ENCODE measurements around the gene BCR. TPM values are rescaled to one million over a fixed set of nuclear protein-coding genes. Genes with fewer than 3 reads are reported as not detected.
"Not testable (repeated sequence)": the region's sequence is repeated elsewhere in the genome, so short reads cannot be mapped to it uniquely, and the experiment has no call there.

BCR gene
- polyA plus RNA-seq, 6 donors from 2014 or later: 2.6 to 12.1 (median 4.0) TPM; not detected in 1

DNA sequence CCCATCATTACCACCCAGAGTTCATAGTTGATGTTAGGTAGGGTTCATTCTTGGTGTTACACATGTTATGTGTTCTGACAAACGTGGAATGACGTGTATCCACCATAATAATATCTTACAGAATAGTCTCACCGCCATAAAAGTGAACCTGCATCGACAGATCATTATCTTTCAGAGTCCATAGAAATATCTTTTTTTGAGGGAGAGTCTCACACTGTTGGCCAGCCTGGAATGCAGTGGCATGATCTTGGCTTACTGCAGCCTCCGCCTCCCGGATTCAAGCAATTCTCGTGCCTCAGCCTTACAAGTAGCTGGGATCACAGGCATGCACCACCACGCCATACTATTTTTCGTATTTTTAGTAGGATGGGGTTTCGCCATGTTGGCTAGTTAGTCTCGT lies 113.9 kb downstream of the BCR start:
- Mint-ChIP-seq H3K27me3 (no peaks in the 10 kb centered on the region), H3K36me3 (peaks cover 17 to 20% of the 10 kb centered on the region in 2 donors), H3K4me3 (no peak overlapping the region), H3K4me1 (peaks cover 0 to 5% (median 3%) of the 10 kb centered on the region in 3 donors), H3K9me3 (no peaks in the 10 kb centered on the region), H3K27ac (no peak overlapping the region)
- ATAC-seq (ENCODE audit: low read depth in 2 of 2) (no peak), DNase-seq (no peak)

DNA sequence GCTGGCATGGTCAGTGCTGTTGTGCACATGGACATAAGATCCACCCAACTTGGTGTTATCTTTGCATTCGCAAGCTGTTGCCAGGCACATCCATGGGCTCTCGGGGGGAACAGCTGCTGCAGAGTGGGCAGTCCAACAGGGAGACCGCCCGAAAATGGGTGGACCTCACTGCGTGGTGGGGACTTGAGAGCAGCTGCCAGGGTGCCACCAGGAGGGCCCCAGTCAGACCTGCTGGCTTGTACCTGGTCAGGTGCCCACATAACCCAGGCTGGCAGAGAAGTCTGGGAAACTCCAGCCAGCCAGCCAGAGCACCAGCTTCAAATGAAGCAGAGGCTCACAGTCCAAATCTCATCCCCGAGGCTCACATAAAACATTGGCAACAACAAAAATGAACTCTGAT lies 120.2 kb downstream of the BCR start:
- Mint-ChIP-seq H3K36me3 (peaks cover 8 to 15% of the 10 kb centered on the region in 2 donors), H3K27me3 (no peaks in the 10 kb centered on the region), H3K4me1 (peaks cover 0 to 3% (median 0%) of the 10 kb centered on the region in 3 donors), H3K4me3 (no peak overlapping the region), H3K9me3 (no peaks in the 10 kb centered on the region), H3K27ac (peak overlapping the region in 1 of 6 donors; percentile 91)
- ATAC-seq (ENCODE audit: low read depth in 2 of 2): no peak
- no peak for DNase-seq

DNA sequence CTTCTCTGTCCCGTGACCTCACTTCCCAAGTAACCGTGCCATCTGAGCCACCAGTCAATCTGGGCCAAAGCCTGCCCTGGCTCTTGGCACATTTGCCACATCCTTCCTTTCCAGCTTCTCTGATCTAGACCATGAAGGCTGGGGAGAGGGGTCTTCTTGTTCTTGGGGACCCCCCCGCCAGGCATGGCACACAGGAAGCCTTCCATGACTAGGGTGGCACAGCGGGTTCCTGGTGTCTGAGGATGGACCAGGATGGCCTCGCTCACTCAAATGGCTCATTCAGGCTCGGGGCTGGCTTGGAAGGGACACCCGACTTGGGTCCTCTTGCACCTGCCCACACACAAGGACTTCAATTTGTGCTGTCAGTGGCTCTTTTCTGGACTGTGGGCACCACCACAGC lies 121.3 kb downstream of the BCR start:
- Mint-ChIP-seq H3K9me3 (no peaks in the 10 kb centered on the region), H3K4me3 (no peak overlapping the region), H3K27me3 (no peaks in the 10 kb centered on the region), H3K4me1 (peaks cover 0 to 3% (median 0%) of the 10 kb centered on the region in 3 donors), H3K27ac (peak overlapping the region in 1 of 6 donors; percentile 28), H3K36me3 (peaks cover 8 to 15% of the 10 kb centered on the region in 2 donors)
- ATAC-seq (ENCODE audit: low read depth in 2 of 2): no peak
- DNase-seq: no peak

DNA sequence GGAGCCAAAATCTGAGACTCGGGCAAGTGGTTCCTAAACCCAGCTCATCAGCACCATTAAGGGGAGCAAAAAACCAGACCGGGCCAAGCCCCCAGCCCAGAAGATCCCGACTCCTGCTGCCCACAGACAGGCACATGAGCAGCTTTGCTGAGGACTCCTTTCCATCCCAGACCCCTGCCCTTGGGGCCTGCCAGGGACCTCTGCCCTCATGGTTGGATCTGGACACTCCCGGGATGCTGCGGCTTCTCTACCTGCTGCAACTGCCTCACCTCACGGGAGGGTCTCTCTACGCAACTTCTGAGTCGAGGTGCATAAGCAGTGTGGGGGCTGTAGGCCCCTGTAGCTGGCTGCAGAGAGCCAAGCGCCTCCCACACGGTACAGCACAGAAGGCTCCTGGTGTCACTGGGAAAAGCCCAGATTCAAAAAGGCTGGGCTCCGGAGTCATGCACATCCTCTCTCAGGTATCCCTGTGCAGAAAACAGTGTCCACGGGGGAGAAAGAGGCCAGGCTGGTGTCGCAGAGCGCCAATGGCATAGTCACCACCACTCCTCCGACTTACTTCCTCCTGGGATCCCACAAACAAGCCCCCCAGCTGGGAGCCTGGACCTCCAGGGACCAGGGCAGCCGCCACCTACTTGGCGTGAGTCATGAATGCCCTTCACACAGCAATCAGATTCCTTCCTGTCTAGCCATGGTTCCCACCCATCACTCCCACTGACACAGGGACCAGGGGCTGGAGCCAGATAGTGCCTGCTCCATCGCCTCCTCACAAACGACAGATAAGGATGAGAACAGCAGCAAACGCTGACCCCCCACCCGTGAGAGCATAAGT lies 122.1 kb downstream of the BCR start:
- no peak for DNase-seq
- H3K27me3 Mint-ChIP-seq: no peaks in the 10 kb centered on the region
- no peaks in the 10 kb centered on the region for H3K9me3 Mint-ChIP-seq
- H3K36me3 Mint-ChIP-seq: peaks cover 8 to 15% of the 10 kb centered on the region in 2 donors
- peak overlapping the region in 2 of 6 donors; percentile 27 to 47 for H3K27ac Mint-ChIP-seq
- peaks cover 0 to 3% (median 0%) of the 10 kb centered on the region in 3 donors for H3K4me1 Mint-ChIP-seq
- H3K4me3 Mint-ChIP-seq: no peak overlapping the region
- no peak for ATAC-seq (ENCODE audit: low read depth in 2 of 2)

DNA sequence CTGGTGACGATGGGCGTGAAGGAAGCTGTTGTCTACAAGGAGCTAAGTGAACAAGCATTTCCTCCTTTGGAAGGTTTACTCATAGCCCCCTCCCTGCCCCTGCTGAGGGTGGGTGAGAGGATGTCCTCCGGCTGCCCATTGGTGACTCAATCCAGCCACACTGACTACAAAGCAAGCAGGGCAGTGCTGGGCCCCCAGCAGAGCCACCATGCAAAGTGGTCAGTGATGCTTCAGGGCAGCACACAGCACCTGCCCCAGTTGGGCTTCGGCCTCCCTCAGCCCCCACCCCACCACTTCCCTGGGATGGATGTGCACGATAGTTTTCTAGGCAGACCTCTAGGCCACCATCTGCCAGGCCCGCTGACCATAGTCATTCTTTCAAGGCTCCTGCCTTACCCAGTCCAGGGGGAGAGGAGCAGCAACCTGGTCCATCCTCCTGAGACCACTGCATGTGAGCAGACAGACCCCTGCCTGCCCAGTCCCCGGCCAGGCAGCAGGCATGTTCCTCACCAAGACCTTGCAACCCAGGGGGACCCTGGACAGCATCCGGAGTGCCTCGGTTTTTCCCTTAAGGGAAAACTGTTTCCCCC lies 125.1 kb downstream of the BCR start:
- Mint-ChIP-seq H3K4me1 (no peaks in the 10 kb centered on the region), H3K36me3 (peaks cover 0 to 8% of the 10 kb centered on the region in 2 donors), H3K27ac (peak overlapping the region in 1 of 6 donors; percentile 47), H3K27me3 (no peaks in the 10 kb centered on the region), H3K4me3 (no peak overlapping the region), H3K9me3 (no peaks in the 10 kb centered on the region)
- ATAC-seq (ENCODE audit: low read depth in 2 of 2): no peak
- DNase-seq: no peak

DNA sequence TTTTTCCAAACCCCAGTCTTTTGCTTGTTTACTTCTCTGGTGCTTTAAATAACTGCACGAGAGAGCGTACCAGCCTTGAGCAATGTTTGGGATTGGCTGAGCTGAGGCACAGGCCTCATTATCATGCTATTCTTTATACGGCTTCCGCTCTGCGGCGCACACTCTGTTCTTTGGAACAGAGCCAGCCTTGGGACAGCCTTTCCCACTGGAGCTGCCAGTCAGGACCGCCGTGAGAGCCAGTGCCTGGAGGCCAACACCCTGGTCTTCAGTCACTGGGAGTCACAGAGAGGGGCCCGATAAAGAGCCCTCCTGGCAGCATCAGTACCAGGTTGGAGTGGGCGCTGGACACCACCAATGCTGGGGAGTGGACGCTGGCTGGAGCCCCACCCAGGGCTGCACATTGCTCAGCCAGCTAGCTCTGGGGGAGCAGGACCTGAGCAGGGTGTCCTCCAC lies 125.6 kb downstream of the BCR start:
- no peak for ATAC-seq (ENCODE audit: low read depth in 2 of 2)
- no peaks in the 10 kb centered on the region for H3K27me3 Mint-ChIP-seq
- H3K4me3 Mint-ChIP-seq: no peak overlapping the region

DNA sequence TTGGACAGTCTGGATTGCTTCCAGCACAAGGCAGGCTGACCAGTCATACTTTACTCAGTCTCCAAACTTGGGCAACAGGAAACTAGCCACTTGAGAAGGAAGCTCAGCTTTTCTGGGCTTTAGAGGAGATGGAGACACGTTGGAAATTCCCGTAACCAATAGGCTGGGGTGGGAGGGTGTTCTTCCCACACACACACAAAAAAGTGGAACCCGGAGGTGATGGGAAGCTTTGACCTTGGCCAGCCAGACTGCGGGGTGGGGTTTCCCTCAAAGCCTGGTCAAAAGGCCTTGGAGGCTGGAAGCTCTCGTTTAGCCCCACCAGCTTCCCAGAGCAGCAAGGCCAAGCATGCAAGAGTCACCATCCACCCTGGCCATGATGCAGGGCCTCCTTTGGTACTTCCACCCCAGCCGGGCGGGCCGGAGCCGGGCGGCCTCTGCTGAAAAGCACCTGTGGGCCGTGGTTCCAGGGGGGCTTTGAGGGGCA lies 126.2 kb downstream of the BCR start:
- no peak overlapping the region for H3K4me3 Mint-ChIP-seq
- H3K27me3 Mint-ChIP-seq: no peaks in the 10 kb centered on the region
- H3K9me3 Mint-ChIP-seq: no peaks in the 10 kb centered on the region
- H3K36me3 Mint-ChIP-seq: peaks cover 0 to 6% of the 10 kb centered on the region in 2 donors
- H3K4me1 Mint-ChIP-seq: no peaks in the 10 kb centered on the region
- no peak for ATAC-seq (ENCODE audit: low read depth in 2 of 2)
- no peak overlapping the region for H3K27ac Mint-ChIP-seq
- DNase-seq: no peak

More for the DNA sequence above, 125.6 kb downstream of the BCR start:
- no peak for DNase-seq
- Mint-ChIP-seq H3K36me3 (peaks cover 0 to 8% of the 10 kb centered on the region in 2 donors), H3K27ac (no peak overlapping the region), H3K9me3 (no peaks in the 10 kb centered on the region), H3K4me1 (no peaks in the 10 kb centered on the region)

DNA sequence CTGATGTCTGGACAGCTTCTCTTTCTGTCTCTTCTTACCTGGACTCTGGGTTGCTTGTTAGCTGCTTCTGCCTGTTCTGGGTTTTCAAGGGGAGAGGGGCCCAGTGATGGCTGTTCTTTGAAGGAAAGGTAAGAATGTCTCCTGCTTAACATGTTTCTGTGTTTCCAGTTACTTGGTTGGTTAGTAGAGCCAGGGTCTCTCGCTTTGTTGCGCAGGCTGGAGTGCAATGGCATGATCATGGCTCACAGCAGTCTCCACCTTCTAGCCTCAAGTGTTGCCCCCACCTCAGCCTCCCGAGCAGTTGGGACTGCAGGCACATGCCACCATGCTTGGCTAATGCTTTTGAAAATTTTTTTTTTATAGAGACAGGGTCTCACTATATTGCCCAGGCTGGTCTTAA lies 126.6 kb downstream of the BCR start:
- H3K27ac Mint-ChIP-seq: no peak overlapping the region
- ATAC-seq (ENCODE audit: low read depth in 2 of 2): no peak
- no peaks in the 10 kb centered on the region for H3K9me3 Mint-ChIP-seq
- DNase-seq: no peak
- H3K27me3 Mint-ChIP-seq: no peaks in the 10 kb centered on the region
- H3K4me3 Mint-ChIP-seq: no peak overlapping the region
- H3K4me1 Mint-ChIP-seq: no peaks in the 10 kb centered on the region
- H3K36me3 Mint-ChIP-seq: peaks cover 0 to 4% of the 10 kb centered on the region in 2 donors

DNA sequence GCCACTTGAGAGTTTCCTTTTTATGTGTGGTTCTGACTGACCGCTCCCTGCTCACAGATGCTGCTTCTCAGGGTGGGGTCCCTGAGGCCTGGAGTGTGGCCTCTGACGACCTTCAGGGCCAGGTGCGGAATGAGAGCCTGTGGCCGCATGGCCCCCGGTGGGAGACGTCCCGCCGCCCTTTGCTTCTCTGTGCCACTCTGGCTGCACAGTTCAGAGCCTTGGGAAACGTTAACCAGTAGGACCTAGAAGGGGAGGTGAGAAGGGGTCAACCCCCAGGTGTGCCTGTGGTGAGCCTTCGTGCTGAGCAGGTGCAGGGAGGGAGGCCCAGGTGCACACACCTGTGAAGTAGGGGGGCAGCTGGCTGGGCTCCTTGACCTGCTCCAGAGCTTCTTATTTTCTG lies 127.2 kb downstream of the BCR start:
- H3K4me3 Mint-ChIP-seq; H3K9me3 Mint-ChIP-seq; ATAC-seq (ENCODE audit: low read depth in 2 of 2); DNase-seq; H3K36me3 Mint-ChIP-seq; H3K27ac Mint-ChIP-seq; H3K4me1 Mint-ChIP-seq; H3K27me3 Mint-ChIP-seq: not testable (repeated sequence)

DNA sequence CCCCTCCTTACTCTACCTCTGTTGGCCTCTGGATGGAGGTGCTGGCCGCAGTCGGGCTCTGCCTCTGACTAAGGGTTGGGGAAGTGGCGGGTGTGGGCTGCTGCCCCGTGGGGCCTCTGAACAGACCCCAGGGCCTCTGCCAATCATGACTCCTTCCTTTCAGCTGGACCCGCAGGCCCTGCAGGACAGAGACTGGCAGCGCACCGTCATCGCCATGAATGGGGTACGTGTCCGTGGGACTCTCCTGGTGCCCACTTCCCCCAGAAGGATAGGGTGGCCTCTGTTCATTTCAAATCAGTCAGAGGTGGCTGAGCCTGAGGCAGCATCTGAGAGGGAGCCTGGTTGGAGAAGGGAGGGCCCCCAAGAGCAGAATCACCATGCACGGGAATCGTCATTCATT lies 129.0 kb downstream of the BCR start:
- H3K4me1 Mint-ChIP-seq; H3K27ac Mint-ChIP-seq; H3K4me3 Mint-ChIP-seq; H3K36me3 Mint-ChIP-seq; H3K9me3 Mint-ChIP-seq; DNase-seq; H3K27me3 Mint-ChIP-seq; ATAC-seq (ENCODE audit: low read depth in 2 of 2): not testable (repeated sequence)

DNA sequence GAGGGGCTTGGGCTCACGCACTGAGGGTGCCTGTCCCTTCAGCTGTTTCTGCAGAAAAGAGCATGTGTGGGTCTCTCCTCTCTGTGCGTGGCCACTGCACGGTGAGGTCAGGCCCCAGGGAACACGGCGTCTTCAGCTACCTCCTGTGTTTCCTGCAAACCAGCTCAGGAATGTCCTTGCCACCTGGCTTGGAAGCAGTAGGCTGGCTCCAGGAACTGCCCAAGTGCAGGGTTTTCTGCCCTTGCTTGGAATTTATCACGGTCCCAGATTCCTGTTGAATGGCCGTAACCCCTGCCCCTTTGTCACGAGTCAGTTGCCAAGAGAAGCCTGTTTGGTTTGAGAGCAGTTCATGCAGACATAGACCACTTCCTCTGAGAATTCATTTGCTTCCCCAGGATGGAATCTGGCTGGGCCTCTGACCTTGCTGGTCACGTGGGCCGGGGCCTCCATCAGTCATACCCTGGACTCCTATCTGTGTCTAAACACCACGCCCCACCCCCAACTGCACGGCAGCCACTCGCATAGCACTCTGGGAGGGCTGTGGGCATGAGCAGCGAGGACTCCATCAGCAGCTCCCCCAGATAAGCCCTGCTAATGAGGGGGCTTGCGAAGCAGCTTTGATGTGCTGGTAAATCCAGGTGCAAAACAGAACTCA lies 130.3 kb downstream of the BCR start:
- H3K27me3 Mint-ChIP-seq; H3K4me3 Mint-ChIP-seq; H3K36me3 Mint-ChIP-seq; ATAC-seq (ENCODE audit: low read depth in 2 of 2); DNase-seq; H3K9me3 Mint-ChIP-seq; H3K4me1 Mint-ChIP-seq; H3K27ac Mint-ChIP-seq: not testable (repeated sequence)

DNA sequence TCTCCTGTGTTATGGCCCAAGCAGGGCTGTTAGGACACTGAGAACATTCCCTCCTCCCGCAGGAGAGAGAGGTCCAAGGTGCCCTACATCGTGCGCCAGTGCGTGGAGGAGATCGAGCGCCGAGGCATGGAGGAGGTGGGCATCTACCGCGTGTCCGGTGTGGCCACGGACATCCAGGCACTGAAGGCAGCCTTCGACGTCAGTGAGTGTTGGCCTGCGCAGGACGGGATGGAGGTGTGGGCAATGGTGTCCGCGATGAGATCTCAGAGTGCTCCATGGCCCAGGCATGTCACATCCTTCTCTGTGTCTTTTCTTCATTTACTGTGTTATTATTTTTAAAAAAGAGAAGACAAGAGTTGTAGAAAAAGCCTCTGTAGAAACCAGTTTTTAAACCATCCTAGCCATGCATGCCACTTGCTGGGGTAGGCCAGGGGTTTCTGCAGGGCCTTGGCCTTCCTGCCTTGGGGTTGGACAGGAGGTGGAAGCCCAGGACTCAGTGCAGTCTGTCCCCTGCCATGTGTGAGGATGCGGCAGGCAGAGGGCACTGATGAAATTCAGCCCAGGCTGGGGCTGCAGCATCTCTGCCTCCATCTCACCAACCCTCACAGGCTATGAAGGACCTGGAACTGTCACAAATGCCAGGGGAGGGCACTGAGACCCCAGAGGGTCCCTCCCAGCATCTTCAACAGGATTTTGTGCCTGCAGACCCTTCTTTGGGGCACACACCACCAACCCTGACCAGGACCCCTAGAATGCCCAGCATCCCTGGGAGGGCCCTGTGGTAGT lies 131.5 kb downstream of the BCR start:
- not testable (repeated sequence) for H3K9me3 Mint-ChIP-seq; H3K27ac Mint-ChIP-seq; ATAC-seq (ENCODE audit: low read depth in 2 of 2); H3K36me3 Mint-ChIP-seq; H3K27me3 Mint-ChIP-seq; H3K4me3 Mint-ChIP-seq; H3K4me1 Mint-ChIP-seq; DNase-seq
